ENCODE measurements around the gene IGSF6.
"Not testable (repeated sequence)": the region's sequence is repeated elsewhere in the genome, so short reads cannot be mapped to it uniquely, and the experiment has no call there.

The IGSF6 gene

DNA sequence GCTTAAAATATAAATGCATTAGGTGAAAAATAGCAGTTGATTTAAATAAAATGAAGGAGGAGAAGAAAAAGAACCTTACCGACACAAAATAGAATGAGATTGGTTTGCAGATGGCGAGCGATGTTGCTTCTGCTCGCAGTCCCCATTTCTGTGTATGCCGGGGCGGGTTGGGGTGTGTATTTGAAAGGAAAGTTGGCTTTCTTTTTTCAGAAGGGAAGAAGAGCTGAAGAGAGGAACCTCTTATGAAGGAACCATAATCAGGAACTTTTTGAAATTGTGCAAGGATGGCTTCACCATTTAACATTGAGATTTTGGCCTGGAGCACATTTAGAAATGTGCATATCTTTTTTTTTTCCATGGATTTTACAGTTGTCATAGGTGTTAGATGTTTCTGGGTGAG lies at the start of gene IGSF6:
Gene IGSF6 (minus strand): TSS at position 156 of the 400 bp plus-strand sequence. CDS start 10 bp downstream, at position 146.
- DNase-seq = no peak

- DNase-seq = no peak
Measured at GRCh38 chr16:21701271-21701670, 48.9 kb upstream of the IGSF6 start.

- DNase-seq = peak; percentile 9
Measured at GRCh38 chr16:21698169-21699032, 46.0 kb upstream of the IGSF6 start.

GRCh38 chr16:21697032-21697431 lies 44.6 kb upstream of the IGSF6 start:
- no peak for DNase-seq

GRCh38 chr16:21694609-21695008 lies 42.2 kb upstream of the IGSF6 start:
- no peak for DNase-seq

DNA sequence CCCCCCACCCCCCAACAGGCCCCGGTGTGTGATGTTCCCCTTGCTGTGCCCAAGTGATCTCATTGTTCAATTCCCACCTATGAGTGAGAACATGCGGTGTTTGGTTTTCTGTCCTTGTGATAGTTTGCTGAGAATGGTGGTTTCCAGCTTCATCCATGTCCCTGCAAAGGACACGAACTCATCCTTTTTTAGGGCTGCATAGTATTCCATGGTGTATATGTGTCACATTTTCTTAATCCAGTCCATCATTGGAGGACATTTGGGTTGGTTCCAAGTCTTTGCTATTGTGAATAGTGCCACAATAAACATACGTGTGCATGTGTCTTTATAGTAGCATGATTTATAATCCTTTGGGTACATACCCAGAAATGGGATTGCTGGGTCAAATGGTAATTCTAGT lies 38.6 kb upstream of the IGSF6 start:
- not testable (repeated sequence) for DNase-seq

DNA sequence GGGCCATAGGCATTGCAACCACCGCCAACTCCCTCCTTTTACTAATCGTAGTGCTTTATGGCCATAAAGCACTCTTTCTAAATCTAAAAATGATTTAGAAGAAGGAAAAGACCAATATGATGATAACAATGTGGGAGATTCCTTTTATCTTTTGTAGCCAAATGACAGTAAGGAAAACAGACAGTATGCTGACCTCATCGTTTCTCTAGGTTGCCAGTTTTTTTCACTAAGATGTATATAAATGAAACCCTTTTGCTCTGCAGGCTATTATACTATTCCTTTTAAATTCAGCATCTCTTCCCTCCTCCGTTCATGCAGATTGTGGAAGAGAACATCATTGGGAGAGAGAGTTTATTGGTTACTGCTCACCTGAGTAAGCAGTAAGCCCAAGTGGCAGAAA lies 36.7 kb upstream of the IGSF6 start:
- no peak for DNase-seq

DNA sequence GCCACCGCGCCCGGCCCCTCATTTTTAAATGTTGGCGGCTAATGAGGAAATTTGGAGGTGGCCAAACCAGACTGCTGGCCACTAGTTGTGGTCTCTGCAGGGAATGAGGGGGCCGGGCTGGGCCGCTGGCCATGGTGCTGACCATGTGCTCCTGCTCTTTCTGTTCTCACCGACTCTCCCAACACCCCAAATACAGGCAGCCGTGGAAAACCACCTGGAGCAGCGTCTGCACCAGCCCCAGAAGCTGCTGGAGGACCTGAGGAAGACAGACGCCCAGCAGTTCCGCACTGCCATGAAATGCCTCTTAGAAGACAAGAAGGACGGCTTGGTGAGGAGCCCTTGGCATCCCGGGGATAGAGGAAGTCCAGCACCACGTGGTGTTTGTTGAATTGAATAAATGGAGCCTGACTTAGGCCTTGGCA lies 32.6 kb upstream of the IGSF6 start:
- peak; percentile 30 for DNase-seq

DNA sequence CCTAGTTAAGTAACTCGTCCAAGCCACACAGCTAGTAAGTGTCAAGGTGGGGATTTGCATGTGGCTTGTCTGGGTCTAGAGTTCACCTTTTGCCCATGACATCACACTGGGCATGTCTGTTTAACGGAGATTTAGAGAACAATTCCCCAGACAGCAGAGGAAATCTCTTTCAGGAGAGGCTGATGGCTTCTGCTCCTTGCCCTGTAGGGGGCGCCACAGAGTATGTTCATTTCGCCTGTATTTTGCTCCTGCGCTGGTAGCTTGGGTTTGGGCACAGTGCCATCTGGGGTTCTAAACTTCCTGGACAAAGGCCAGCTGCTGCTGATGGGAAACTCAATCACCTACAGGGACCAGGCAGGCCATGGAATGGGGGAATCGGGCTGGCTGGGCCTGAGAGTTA lies 31.8 kb upstream of the IGSF6 start:
- peak; percentile 64 for DNase-seq

DNA sequence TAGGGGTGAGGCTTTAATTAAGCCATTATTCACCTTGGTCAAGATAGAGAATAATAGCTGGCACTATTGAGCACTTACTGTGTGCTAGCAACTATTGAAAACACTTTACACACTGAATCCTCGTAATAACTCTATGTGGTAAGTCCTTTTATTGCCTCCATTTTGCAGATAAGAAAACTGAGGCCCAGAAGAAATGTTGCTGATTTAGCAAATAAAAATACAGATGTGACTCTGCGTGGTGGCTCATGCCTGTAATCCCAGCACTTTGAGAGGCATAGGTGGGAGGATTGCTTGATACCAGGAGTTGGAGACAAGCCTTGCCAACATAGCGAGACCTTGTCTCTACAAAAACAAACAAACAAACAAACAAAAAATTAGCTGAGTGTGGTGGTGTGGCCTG lies 30.8 kb upstream of the IGSF6 start:
- DNase-seq = no peak

DNA sequence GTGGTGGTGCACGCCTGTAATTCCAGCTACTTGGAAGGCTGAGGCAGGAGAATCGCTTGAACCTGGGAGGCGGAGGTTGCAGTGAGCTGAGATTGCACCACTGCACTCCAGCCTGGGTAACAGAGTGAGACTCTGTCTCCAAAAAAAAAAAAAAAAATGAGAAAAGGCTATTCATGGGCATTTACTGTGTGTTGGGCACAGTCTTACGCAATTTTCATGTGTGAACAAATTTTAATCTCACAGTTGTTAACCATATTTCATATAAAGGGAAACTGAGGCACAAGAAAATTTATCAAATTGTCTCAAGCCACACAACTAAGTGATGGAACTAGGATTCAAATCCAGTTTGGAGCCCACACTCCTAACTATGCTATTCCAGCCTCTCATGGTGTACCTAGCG lies 28.3 kb upstream of the IGSF6 start:
- DNase-seq = not testable (repeated sequence)

GRCh38 chr16:21674456-21674855 lies 22.0 kb upstream of the IGSF6 start:
- not testable (repeated sequence) for DNase-seq

DNA sequence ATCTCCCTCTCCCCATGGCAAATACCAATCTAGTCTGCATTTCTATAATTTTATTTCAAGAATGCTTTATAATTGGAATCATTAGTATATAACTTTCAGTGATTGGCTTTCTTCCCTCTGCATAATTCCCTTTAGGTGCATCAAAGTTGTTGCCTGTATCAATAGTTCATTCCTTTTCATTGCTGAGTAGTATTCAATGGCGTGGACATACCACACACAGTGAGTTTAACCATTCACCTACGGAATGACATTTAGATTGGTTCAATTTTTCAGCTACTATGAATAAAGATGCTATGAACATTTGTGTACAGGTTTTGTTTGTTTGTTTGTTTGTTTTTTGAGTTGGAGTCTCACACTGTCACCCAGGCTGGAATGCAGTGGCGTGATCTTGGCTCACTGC lies 21.1 kb upstream of the IGSF6 start:
- no peak for DNase-seq

DNA sequence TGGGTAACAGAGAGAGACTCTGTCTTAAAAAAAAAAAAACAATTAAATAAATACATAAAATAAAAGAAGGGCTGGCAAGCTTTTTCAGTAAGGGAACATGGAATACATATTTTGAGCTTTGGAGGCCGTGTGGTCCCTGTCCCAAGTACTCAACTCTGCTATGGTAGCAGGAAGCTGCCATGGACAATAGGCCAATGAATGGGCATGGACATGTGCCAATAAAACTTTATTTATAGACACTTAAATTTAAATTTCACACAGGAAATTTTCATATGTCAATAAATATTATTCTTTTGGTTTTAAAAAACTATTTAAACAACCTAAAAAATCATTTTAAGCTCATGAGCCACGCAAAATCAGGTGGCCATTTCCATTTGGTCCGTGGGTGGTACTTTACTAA lies 15.2 kb upstream of the IGSF6 start:
- DNase-seq = no peak

DNA sequence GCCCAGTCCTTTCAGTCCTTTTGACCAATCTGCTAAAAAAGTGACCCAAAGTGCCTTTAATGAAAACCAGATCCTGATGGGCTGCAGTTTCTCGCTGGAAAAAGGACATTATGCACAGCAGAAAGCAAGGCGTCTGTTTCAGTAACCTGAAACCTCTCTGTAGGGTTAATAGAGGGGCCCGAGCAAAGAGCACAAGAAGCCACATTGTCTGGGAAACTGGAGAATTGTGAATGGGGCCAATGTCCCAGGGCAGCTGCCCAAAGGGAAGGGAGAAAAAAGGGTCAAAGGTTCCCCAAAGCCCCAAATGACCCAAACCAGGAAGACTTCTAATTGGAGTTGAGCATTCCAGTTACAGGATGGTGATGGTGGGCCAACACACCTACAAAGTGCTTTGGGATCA lies 14.4 kb upstream of the IGSF6 start:
- DNase-seq = no peak

- DNase-seq = no peak
Measured at GRCh38 chr16:21664801-21665492, 12.5 kb upstream of the IGSF6 start.

- DNase-seq = peak; percentile 27
Measured at GRCh38 chr16:21663889-21664647, 11.7 kb upstream of the IGSF6 start, which contains the start of gene OTOA. TSS of gene OTOA (plus strand) at chr16:21663968. CDS start at chr16:21678515, 14,547 bp downstream.

DNA sequence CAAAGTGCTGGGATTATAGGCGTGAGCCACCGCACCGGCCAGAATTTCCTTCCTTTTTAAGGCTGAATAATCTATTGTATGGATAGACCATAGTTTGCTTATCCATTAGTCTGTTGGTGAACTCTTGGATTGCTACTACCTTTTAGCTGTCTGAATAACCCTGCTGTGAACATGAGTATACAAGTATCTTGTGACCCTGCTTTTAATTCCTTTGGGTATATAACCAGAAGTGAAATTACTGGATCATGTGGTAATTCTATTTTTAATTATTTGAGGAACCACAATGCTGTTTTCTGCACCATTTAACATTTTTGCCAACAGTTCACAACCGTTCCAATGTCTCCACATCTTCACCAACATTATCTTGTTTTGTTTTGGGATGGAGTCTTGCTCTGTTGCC lies 6.7 kb upstream of the IGSF6 start:
- DNase-seq = no peak

- peak; percentile 91 for DNase-seq
Measured at GRCh38 chr16:21656795-21657768, 4.7 kb upstream of the IGSF6 start.

- DNase-seq = no peak
Measured at GRCh38 chr16:21654881-21655280, 2.5 kb upstream of the IGSF6 start.

- no peak for DNase-seq
Measured at GRCh38 chr16:21654466-21654865, 2.1 kb upstream of the IGSF6 start.

GRCh38 chr16:21653571-21653970 lies 1.2 kb upstream of the IGSF6 start:
- DNase-seq = no peak
